ENCODE measurements around the gene YIPF2. TPM values are rescaled to one million over a fixed set of nuclear protein-coding genes. Genes with fewer than 3 reads are reported as not detected.

Gene YIPF2
- total RNA-seq, 2 donors from 2014 or later: 28.4 to 29.6 TPM

- Mint-ChIP-seq H3K9me3 (no peaks in the 10 kb centered on the region), H3K36me3 (ENCODE audit: low read depth) (peaks cover 63% of the 10 kb centered on the region), H3K27me3 (no peaks in the 10 kb centered on the region), H3K4me3 (no peak overlapping the region), H3K27ac (no peak overlapping the region), H3K4me1 (peaks cover 5% of the 10 kb centered on the region)
- ATAC-seq (replicated peaks): no peak
Observed at GRCh38 chr19:10922638-10923014, 5.8 kb downstream of the YIPF2 start.

- Mint-ChIP-seq H3K36me3 (ENCODE audit: low read depth) (peaks cover 57% of the 10 kb centered on the region), H3K27ac (no peak overlapping the region), H3K9me3 (no peaks in the 10 kb centered on the region), H3K27me3 (no peaks in the 10 kb centered on the region), H3K4me1 (peaks cover under 1% of the 10 kb centered on the region), H3K4me3 (no peak overlapping the region)
- ATAC-seq (replicated peaks): no peak
Observed at GRCh38 chr19:10921910-10922637, 6.4 kb downstream of the YIPF2 start.

DNA sequence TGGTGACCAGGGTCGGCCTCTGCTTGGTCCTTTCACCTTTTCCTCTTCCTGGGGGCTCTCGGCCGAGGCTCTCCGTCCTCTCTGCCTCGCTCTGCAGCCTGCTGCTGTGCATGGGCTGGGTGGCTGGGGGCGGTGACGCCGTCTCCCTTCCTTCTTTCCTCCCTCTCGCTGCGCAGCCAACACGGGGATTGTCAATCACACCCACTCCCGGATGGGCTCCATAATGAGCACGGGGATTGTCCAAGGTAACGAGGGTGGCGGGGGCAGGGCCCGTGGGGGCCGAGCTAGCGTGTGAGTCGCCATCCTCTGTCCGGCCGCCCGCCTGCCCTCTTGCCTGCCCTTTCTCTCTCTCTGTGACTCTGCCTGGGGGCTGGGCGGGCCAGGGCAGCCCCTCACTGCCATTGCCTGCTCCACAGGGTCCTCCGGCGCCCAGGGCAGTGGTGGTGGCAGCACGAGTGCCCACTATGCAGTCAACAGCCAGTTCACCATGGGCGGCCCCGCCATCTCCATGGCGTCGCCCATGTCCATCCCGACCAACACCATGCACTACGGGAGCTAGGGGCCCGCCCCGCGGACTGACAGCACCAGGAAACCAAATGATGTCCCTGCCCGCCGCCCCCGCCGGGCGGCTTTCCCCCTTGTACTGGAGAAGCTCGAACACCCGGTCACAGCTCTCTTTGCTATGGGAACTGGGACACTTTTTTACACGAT is 7.1 kb downstream of the YIPF2 start:
- H3K27ac Mint-ChIP-seq: no peak overlapping the region
- H3K27me3 Mint-ChIP-seq: no peaks in the 10 kb centered on the region
- H3K4me3 Mint-ChIP-seq: no peak overlapping the region
- no peak for ATAC-seq (replicated peaks)
- peaks cover 57% of the 10 kb centered on the region for H3K36me3 Mint-ChIP-seq (ENCODE audit: low read depth)
- H3K9me3 Mint-ChIP-seq: no peaks in the 10 kb centered on the region
- H3K4me1 Mint-ChIP-seq: no peaks in the 10 kb centered on the region

GRCh38 chr19:10920781-10921180 is 7.7 kb downstream of the YIPF2 start:
- ATAC-seq (replicated peaks): no peak
- Mint-ChIP-seq H3K36me3 (ENCODE audit: low read depth) (peaks cover 57% of the 10 kb centered on the region), H3K9me3 (no peaks in the 10 kb centered on the region), H3K4me1 (no peaks in the 10 kb centered on the region), H3K27me3 (no peaks in the 10 kb centered on the region), H3K27ac (no peak overlapping the region), H3K4me3 (no peak overlapping the region)

GRCh38 chr19:10920288-10920655 is 8.2 kb downstream of the YIPF2 start:
- H3K4me1 Mint-ChIP-seq: no peaks in the 10 kb centered on the region
- ATAC-seq (replicated peaks): no peak
- H3K9me3 Mint-ChIP-seq: no peaks in the 10 kb centered on the region
- no peak overlapping the region for H3K27ac Mint-ChIP-seq
- H3K36me3 Mint-ChIP-seq (ENCODE audit: low read depth): peaks cover 54% of the 10 kb centered on the region
- H3K27me3 Mint-ChIP-seq: no peaks in the 10 kb centered on the region
- no peak overlapping the region for H3K4me3 Mint-ChIP-seq

- Mint-ChIP-seq H3K27me3 (no peaks in the 10 kb centered on the region), H3K36me3 (ENCODE audit: low read depth) (peaks cover 48% of the 10 kb centered on the region), H3K4me3 (no peak overlapping the region), H3K9me3 (no peaks in the 10 kb centered on the region), H3K27ac (no peak overlapping the region), H3K4me1 (no peaks in the 10 kb centered on the region)
- ATAC-seq (replicated peaks): no peak
Observed at GRCh38 chr19:10919352-10920287, 8.8 kb downstream of the YIPF2 start.

- no peak overlapping the region for H3K27ac Mint-ChIP-seq
- H3K9me3 Mint-ChIP-seq: no peaks in the 10 kb centered on the region
- H3K4me1 Mint-ChIP-seq: no peaks in the 10 kb centered on the region
- H3K4me3 Mint-ChIP-seq: no peak overlapping the region
- no peaks in the 10 kb centered on the region for H3K27me3 Mint-ChIP-seq
- ATAC-seq (replicated peaks): no peak
- peaks cover 43% of the 10 kb centered on the region for H3K36me3 Mint-ChIP-seq (ENCODE audit: low read depth)
Observed at GRCh38 chr19:10918359-10918758, 10.1 kb downstream of the YIPF2 start.

DNA sequence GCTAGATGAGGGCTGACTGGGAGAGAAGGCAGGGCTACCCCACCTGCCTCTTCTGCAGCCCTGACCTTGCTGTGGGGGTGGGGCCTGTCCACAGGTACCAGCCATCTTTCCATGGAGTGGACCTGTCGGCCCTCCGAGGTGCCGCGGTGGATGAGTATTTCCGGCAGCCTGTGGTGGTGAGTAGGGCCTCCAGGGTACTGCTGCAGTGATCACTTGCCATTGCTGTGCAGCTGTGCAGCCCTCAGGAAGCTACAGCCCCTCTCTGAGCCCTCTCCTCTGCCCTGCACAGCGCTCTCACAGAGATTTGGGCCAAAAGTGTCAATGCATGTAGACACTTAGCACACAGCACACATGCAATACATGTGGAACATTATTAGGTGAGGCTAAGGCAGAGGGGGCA is 11.8 kb downstream of the YIPF2 start:
- H3K36me3 Mint-ChIP-seq (ENCODE audit: low read depth): peaks cover 47% of the 10 kb centered on the region
- H3K27me3 Mint-ChIP-seq: no peaks in the 10 kb centered on the region
- no peaks in the 10 kb centered on the region for H3K4me1 Mint-ChIP-seq
- no peaks in the 10 kb centered on the region for H3K9me3 Mint-ChIP-seq
- no peak for ATAC-seq (replicated peaks)
- no peak overlapping the region for H3K27ac Mint-ChIP-seq
- no peak overlapping the region for H3K4me3 Mint-ChIP-seq

DNA sequence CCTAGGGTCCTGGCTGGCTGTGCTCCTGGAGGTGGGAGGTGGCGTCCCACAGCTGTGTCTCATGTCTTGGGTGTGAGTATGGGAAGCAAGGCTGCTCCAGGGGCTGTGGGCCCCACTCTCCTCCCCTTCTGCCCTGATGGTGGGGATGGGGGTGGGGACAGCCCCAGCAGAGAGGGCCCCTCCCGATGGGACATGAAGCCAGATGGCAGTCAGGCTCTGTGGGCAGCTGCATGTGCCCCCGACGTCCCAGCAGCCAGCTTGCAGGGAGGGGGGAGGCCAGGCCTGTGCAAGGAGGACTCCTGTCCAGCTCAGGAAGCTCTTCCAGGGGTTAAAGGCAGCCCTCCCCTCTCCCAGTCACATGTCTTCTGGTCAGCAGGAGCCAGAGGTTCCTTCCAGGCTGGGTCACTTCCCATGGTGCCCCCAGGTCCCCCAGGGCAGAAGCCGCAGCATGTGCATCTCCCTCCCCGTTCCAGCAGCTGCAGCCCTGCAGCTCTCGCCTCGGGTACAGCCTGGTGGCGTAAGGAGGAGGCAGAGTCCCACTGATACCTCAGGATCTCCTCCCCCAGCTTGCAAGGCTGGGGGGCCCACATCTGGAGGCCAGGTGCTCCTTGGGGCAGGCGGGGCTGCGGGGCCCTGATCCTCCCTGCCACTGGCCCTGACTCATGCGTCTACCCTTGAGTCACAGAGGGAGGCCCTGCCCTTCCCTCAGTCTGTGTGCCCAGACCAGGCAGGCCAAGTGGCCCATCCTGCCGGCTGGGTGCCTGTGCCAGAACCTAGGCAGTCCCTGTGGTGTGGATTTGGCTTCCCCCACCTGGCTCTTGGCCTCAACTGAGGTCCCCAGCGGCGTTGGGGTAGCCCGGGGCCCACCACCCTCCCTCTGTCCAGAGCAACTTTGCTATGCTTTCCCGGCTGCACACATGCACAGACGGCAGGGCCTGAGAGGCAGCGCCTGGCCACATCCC is 13.0 kb downstream of the YIPF2 start:
- Mint-ChIP-seq H3K27me3 (no peaks in the 10 kb centered on the region), H3K27ac (no peak overlapping the region), H3K4me3 (no peak overlapping the region), H3K9me3 (no peaks in the 10 kb centered on the region), H3K36me3 (ENCODE audit: low read depth) (peaks cover 49% of the 10 kb centered on the region), H3K4me1 (no peaks in the 10 kb centered on the region)
- ATAC-seq (replicated peaks): no peak

DNA sequence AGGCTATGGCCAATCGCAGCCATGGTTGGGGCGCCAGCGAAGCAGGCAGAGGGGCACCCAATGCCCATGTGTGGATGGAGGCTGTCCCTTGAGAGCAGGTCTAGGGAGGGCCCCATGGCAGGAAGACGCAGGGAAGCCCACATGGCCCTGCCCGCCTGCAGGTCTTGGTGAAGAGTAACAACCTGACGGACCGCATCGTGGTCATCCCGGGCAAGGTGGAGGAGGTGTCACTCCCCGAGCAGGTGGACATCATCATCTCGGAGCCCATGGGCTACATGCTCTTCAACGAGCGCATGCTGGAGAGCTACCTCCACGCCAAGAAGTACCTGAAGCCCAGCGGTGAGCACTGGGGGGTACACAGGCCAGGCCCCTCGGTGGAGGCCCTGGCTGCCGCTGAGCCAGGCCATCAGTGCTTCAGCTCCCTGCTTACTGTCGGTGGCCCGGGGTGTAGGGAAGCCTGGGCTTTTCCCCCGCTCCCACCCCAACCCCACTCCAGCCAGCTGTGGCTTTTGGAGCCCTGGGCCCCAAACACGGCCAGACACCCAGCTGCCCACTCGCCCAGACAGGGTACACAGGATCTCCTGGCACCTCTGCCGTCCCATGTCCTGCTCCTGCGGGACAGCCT is 14.6 kb downstream of the YIPF2 start:
- no peak overlapping the region for H3K27ac Mint-ChIP-seq
- H3K4me1 Mint-ChIP-seq: no peaks in the 10 kb centered on the region
- peaks cover 49% of the 10 kb centered on the region for H3K36me3 Mint-ChIP-seq (ENCODE audit: low read depth)
- no peak overlapping the region for H3K4me3 Mint-ChIP-seq
- H3K27me3 Mint-ChIP-seq: no peaks in the 10 kb centered on the region
- ATAC-seq (replicated peaks): no peak
- no peaks in the 10 kb centered on the region for H3K9me3 Mint-ChIP-seq

DNA sequence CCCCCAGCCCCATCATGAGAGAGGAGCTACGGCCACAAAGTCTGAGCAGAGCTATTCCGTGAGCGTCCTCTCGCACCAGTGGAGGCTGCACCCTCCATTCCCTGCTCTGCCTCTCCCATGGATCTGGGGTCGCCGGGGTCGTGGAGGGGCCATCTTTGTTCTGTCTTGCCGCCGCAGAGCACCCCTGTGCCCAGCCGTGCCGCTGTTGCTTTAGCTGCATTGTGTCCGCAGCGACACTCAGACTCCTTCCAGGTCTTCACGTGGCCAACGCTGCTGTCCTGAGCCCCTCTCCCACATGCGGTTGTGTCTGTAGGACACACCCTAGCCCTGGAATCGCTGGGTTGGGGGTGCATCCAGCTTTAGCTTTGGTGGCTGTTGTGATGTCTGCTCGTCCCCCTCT is 15.8 kb downstream of the YIPF2 start:
- no peak for ATAC-seq (replicated peaks)
- H3K27ac Mint-ChIP-seq: no peak overlapping the region
- H3K27me3 Mint-ChIP-seq: no peaks in the 10 kb centered on the region
- H3K4me1 Mint-ChIP-seq: no peaks in the 10 kb centered on the region
- no peak overlapping the region for H3K4me3 Mint-ChIP-seq
- H3K9me3 Mint-ChIP-seq: no peaks in the 10 kb centered on the region
- peaks cover 49% of the 10 kb centered on the region for H3K36me3 Mint-ChIP-seq (ENCODE audit: low read depth)

DNA sequence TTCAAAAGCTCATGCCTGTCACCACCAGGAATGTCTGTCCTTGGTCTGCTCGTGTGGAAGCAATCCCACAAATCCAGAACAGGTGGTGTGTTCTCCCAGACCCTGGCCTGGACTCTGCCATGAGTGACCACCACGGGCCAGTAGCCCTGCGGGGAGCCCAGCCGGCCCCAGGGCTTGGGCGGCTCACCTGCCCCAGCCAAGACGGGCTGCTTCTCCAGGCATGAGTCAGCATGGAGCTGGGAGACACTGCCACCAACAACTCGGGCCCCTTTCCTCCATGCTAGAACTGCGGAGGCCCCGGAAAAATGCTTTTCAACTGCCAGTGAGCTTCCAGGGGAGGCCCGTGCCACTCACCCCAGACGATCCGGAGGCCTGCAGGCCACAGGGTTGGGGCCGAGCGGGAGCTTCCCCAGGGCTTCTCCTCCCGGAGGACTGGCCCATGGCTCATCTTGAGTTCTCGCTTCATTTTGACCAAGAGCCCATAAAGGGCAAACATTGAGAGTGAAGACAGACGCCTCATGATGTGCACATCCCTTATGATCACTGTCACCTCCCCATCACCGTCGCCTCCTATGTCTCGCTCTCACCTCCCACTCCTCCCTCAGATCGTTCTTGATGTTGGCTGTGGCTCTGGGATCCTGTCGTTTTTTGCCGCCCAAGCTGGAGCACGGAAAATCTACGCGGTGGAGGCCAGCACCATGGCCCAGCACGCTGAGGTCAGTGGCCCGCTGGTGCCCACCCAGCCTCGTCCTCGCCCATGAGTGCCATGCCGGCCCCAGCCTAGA is 16.7 kb downstream of the YIPF2 start:
- H3K27me3 Mint-ChIP-seq: no peaks in the 10 kb centered on the region
- H3K27ac Mint-ChIP-seq: no peak overlapping the region
- peaks cover 54% of the 10 kb centered on the region for H3K36me3 Mint-ChIP-seq (ENCODE audit: low read depth)
- H3K9me3 Mint-ChIP-seq: no peaks in the 10 kb centered on the region
- no peak for ATAC-seq (replicated peaks)
- no peak overlapping the region for H3K4me3 Mint-ChIP-seq
- no peaks in the 10 kb centered on the region for H3K4me1 Mint-ChIP-seq

DNA sequence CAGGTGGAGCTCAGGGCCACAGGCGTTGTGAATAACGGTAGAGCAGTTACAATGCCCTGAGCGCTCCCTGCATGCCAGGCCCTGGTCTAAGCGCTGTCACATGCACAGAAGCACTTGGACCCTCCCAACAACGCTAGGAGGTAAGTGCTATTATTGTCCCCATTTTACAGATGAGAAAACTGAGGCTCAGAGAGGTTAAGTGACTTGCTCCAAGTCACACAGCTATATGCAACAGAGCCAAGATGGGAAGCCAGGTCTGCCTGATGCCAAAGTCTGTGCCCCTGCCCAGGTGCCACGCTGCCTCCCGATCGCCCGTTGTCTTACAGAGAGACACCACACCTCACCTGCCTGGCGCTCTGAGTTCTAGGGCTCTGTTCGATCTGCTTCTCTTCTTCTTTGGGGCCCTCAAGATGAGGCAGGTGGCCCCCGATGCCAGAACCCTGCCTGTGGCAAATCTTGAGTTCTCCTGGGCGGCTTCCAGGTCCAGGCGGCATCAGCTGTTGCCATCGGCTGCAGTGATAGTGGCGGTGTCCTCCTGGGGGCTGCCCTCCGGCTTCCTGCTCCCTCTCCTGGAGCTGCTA is 20.0 kb downstream of the YIPF2 start:
- peaks cover 56% of the 10 kb centered on the region for H3K36me3 Mint-ChIP-seq (ENCODE audit: low read depth)
- H3K27ac Mint-ChIP-seq: no peak overlapping the region
- no peaks in the 10 kb centered on the region for H3K27me3 Mint-ChIP-seq
- ATAC-seq (replicated peaks): no peak
- no peaks in the 10 kb centered on the region for H3K9me3 Mint-ChIP-seq
- H3K4me3 Mint-ChIP-seq: no peak overlapping the region
- H3K4me1 Mint-ChIP-seq: no peaks in the 10 kb centered on the region

Data from activated T-helper 17 cell treated with anti-CD3 and anti-CD28 coated beads, Interleukin-2, amount 50 U/mL, for 72 hours (primary cell).